GM19438 (cell line): ENCODE measurements around the gene GRK5.
"Not testable (repeated sequence)": the region's sequence is repeated elsewhere in the genome, so short reads cannot be mapped to it uniquely, and the experiment has no call there.

Source experiments
- ATAC-seq: cut with Tn5 transposase; IDR thresholded peaks from one replicate; pipeline ENCODE4 v1.9.1; 2021; ENCODE audit warnings: low read depth; ENCODE audit not compliant: unreplicated experiment

Gene GRK5

GRCh38 chr10:119427263-119427864, 220.0 kb downstream of the GRK5 start:
- ATAC-seq: no peak

- ATAC-seq: no peak
These were observed 221.4 kb downstream of the GRK5 start for GRCh38 chr10:119428789-119429188.

- ATAC-seq: no peak
These were observed 222.4 kb downstream of the GRK5 start for GRCh38 chr10:119429771-119430170.

- ATAC-seq: no peak
These were observed 223.8 kb downstream of the GRK5 start for GRCh38 chr10:119431034-119431772.

DNA sequence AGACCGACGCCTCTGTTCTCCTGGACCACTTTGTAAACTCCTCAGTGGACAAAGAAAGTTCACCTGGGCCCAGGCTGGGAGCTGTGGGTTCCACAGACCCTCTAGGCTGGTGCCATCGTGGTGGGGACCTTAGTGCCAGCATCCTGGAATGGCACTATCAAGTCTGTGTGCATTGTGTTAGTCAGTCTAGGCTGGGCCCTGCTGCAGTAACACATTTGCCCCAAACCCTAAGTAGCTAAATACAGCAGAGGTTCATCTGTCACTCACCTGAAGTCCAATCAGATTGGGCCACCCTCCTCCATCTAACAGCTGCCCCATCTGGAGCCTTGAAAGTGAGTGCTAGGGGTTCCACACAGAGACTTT, 224.4 kb downstream of the GRK5 start:
- no peak for ATAC-seq

GRCh38 chr10:119434942-119435341, 227.6 kb downstream of the GRK5 start:
- not testable (repeated sequence) for ATAC-seq

GRCh38 chr10:119438717-119439116, 231.3 kb downstream of the GRK5 start:
- ATAC-seq: no peak

DNA sequence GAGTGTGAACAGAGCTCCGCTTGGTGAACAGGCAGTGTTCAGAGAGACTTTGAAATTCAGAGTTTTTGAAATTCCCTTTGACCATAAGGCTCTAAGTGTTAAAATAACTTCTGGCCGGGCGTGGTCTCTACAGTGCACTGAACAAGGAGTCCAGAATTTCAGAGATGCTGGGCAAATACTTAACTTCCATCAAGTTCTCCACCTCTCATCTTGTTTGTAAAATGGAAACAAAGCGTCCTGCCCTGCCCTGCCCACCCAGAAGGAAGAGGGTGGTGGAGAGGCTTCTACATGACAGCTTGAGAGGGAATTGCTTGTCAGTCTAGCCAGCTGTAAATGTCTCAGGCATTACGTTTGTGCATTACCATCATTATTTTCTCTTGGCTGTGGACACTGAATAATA, 232.6 kb downstream of the GRK5 start:
- no peak for ATAC-seq

DNA sequence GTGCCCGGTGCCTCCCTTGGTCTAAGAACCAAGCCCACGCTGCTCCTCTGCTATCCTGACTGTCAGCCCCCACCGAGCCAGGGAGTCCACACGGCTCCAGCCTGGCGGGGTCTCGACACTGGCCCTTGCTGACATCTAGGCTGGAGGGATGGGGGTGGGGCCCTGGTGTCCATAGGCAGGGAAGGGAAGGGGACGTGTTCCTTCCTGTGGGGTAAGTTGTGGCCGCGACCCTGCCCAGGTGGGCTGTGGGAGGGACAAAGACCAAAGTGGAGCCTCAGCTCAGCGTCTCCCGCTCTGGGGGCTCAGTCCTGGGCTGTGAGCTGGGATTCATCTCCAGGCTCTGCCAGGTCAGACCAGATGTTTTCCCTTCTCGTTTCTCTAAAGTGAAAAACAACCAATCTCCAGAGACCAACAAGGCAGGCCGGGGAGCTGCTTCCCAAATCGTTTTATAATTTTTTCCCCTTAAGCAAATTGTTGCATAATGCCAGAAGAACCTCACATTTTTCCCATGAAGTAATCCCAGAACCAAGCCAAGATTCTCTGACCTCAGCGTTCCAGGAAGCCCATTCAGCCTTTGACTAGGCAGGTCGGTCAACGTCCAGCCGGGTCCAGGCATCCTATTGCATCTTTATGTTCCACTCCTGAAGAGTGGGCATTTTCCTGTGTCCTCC, 233.9 kb downstream of the GRK5 start:
- no peak for ATAC-seq

- ATAC-seq: no peak
These were observed 234.8 kb downstream of the GRK5 start for GRCh38 chr10:119441921-119442757.

DNA sequence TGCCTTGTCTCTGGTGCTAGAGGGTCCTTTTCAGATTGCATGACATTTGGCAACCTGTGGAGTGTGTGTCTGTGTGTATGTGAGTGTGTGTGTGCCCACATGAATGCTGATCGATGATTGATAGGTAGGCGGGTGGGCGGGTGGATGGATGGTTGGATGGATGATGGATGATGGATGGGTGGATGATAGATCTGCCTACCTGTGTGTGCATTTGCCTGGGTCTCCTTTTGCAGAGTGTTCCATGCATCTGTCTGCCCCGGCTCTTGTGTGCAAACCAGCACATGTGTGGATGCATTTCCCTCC, 235.3 kb downstream of the GRK5 start:
- ATAC-seq: no peak

DNA sequence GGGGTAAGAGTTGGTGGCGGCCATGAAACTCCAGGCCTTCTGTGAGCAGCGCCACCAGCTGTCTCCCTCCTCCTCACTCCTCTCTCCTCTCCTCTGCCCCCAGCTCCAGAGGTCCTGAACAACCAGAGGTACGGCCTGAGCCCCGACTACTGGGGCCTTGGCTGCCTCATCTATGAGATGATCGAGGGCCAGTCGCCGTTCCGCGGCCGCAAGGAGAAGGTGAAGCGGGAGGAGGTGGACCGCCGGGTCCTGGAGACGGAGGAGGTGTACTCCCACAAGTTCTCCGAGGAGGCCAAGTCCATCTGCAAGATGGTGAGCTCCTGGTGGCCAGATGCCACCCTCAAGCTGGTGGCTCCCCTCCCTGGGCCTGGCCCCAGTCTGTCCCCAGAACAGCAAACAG, 236.1 kb downstream of the GRK5 start:
- ATAC-seq: no peak

GRCh38 chr10:119443970-119444660, 236.7 kb downstream of the GRK5 start:
- ATAC-seq: no peak

DNA sequence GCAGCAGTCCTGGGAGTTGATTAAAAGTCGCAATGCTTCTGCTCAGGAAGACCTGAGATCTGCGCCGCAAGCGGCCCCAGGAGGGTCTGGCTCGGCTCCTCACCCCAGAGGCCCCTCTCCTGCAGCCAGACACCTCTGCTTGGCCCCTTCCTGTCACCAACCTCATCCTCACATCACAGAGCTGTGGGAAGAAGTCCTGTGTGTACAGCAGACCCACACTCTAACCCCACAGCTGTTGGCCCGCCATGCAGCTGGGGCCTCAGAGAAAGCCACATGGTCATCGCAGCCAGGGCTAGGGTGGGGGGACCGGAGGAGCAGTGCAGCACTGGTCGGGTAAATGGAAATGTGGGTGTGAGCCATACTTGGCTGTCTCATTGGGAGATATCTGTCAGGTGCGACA, 237.5 kb downstream of the GRK5 start:
- no peak for ATAC-seq

DNA sequence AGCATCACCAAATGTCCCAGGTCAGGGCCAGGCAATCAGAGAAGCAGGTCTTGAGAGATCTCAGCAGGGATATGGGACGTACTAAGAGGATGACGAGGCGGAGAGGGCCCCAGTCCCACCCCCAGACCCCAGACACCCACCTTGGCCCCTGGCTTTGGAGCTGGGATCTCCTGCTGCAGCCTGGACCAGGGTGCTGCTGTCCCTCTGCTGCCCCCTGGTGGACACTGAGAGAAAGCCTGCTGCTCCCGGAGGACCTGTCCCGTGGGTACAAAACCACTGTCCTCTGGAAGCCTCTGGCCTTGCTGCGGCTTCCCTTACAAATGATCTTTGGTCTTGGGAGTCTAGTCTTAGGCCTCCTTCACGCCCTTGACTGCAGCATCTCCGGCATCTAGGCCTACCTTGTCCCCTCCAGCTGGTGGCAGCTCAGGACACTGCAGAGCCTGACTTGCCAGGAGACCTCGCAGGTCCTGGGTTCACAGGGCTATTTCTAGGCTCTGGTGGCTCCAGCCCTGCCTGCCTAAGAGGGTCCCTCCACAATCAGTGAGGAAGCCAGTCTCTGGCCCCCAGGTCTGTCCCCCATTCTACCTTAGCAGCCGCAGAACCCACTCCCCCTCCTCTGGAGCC, 238.1 kb downstream of the GRK5 start:
- ATAC-seq: no peak

GRCh38 chr10:119445935-119446317, 238.6 kb downstream of the GRK5 start:
- ATAC-seq: no peak

GRCh38 chr10:119446441-119447277, 239.3 kb downstream of the GRK5 start:
- no peak for ATAC-seq

DNA sequence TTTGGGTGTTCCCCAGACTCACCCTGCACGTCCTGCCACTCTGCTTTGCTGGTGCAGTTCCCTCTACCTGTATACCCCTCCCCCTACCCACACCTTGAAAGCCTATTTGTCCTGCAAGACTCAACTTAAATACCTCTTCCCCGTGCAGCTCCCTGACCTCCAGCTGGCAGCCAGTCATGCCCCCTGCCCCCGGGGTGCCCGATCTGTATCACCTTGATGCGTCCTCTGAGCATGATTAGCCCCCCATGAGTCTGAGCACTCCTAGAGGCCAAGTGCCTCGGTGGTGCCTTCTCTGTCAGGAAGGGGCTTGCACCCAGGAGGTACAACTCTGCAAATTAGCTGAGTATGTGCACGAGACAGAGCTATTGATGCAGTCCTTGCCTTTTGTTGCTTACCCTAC, 240.1 kb downstream of the GRK5 start:
- no peak for ATAC-seq

DNA sequence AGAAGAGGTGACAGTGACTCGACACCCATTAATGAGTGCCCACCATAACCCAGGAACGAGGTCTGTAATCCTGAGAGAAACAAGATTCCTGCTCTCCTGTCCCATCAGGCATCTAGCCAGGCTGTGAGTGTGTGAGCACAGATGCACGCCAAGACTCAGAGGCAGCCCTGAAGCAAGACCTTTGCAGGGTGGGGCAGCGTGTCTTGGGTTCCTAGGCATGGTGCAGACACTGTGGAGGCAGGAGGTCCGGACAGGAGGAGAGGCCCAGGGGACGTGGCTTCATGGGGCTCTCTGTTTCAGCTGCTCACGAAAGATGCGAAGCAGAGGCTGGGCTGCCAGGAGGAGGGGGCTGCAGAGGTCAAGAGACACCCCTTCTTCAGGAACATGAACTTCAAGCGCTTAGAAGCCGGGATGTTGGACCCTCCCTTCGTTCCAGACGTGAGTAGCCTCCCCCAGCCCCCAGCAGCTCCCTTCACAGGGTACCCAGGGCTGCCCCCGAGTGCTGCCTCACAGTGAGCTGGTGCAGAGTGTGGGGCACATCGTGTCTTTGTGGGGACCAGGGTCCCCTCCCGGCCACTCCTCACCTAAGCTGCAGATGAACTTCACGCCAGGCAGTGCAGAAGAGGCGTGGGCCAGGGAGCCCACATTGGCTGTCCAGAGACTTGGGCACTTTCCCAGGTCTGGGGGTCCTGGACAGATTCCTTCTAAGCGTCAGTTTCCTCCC, 240.6 kb downstream of the GRK5 start:
- ATAC-seq: no peak
